Mesenteric fat pad (tissue), 1 donor: ENCODE results near the gene NKAIN2. TPM values are rescaled to one million over a fixed set of nuclear protein-coding genes. Genes with fewer than 3 reads are reported as not detected.
"Not testable (repeated sequence)": the region's sequence is repeated elsewhere in the genome, so short reads cannot be mapped to it uniquely, and the experiment has no call there.

ENCODE experiments used
- DNase-seq: peaks from one replicate; pipeline ENCODE4 v3.0.0-alpha.2; 2020; ENCODE audit warnings: low spot score
- total RNA-seq: library from RNA; stranded (reverse); fragmentation: NEBNext Ultra II Directional; extraction: Animal tissue kit (Norgen Biotek cat#: 25700); gene quantifications from one replicate; pipeline ENCODE4 v1.2.1, GENCODE V29; 2021
- donor health status: DM: yes; HTN: yes; CAD: no.

Gene NKAIN2
- total RNA-seq, 1 donor from 2014 or later, result 0.42 TPM

DNA sequence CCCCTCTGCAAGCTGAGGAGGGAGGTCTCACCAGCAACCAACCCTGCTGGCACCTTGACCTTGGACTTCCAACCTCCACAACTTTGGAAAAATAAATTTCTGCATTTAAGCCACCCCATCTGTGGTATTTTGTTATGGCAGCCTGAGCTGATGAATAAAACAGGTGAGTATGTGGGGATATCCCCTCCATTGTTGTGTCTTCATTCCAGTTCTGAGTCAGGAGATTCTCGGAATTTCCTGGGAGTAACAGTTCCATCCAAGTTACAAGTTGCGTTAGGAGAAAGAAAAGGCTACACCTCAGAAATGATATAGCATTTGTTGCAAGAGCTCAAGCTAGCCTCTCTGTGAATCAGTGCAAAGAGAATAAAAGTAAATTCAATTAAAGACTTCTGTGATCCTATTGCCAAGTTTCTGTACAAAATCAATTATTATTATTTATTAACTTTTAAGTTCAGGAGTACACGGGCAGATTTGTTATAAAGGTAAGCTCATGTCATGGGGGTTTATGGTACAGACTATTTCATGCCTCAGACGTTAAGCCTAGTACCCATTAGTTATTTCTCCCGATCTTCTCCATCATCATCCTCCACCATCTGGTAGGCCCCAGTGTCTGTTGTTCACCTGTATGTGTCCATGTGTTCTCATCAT lies 153.0 kb downstream of the NKAIN2 start:
- DNase-seq, result no peak

DNA sequence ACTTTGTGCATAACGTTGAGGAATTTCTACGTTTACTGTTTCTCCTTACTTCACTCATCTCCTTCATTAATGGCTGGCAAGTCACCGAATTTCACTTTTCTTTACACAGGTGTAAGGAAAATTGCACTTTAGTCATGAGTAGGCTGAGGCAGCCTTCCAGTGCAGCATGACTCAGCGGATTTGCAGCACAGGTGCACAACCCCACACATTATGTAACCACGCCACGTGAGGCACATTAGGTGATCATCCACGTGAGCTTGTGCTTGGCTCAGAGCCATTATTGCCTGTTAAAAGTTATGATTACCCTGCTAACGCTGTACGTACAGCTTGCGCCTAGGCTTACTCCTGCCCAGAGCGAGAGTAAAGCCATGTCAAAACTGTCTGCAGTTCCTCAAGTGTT lies 158.8 kb downstream of the NKAIN2 start:
- no peak for DNase-seq

DNA sequence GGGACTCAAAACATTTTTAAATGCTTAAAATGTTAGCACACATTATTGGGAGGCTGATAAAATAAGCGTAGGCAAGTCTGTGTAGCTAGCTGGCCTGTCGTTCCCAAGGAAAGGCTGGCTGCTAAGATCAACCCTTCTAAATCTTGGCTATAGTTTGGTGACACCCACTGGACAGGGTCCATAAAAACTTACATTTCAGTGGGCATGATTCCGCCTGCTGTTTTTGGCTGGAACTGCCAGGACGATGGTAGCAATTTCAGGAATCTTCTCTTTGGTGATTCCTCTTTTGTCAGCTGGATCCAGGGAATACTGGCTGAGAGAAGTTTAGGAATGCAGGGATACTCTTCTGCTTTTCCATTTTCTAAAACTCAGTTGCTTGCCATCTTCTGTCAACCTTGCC lies 162.2 kb downstream of the NKAIN2 start:
- DNase-seq, result no peak

DNA sequence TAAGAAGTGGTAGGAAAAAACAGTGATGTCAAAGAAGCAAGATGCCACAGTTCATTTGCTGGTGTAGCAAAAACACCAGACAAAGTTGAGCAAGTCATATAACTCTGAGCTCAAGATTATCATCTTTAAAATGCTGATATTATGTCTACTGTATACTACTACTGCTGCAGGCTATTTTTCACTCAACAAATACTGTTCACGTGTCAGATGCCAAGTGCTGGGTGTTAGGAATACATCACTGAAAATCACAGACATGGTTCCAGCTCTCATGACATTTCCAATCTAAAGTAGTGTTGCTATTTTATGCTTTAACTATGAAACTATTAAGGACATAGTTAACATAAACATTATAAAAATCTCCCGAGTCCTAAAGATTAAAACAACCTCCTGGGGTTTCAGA lies 163.0 kb downstream of the NKAIN2 start:
- DNase-seq, result no peak

DNA sequence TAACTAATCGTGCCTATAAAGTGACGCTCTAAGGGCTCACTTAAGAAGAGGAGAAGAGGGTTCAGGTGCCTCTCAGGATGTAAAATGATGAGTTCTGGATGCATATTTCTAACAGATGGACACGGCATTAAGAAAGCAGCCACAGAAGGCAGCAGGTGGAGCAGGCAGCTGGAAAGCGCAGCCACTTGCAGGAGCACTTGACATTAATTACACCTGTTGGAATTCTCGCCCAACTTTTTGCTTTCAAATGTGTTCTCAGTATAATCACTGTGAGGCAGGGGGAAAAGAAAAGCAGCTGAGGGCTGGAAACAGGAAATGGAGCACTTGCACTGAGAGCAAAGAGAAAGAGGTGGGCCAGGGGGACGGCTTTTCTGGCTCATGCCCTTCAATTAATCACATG lies 164.2 kb downstream of the NKAIN2 start:
- DNase-seq, result no peak

DNA sequence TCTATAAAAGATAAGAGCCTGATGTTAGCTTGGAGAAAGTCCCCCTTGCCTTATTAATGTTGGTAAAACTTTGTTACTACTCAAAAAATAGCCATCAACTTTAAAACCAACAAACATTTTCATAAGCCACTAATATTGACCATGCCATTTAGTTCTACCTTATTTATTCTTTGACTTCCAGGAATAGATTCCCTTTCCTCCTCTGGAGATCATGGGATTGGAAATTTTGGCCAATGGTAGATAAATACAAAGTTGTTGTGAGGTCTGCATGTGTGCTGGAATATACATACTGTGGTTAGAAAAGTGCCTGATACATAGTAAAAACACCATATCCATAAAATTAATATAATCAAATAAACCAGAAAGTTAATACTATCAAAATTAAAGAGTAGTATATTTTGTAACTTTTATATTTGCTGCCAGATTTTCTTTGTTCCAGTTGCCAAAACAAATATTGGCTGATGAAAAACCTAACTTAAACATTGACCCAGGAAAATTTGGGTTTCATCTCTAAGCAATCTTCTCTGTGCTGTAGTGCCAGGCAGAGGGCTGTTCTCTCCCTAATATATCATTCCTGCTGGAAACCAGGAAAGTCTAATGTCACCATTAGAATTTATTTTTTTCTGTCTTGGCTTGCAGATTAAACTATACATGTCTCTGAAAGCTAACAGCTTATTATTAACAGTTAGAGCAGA lies 169.1 kb downstream of the NKAIN2 start:
- DNase-seq, result no peak

DNA sequence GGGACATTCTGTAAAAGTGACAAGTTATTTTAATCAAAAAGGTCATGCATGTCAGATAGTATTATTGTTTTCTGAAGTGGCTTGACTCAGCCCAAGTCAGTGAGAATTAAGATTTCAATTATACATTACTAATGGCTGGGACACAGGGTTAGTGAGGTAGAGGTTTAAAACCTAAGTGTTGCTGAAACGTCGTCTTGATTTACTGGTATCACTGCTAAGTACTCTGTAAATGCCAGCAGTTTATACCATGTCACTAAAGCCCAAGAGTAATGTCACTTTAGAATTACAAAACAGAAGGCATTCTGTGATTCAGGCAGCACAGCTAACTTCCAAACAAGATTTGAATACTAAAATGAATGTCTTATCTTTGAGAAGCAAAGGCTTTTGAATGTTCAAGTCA lies 176.6 kb downstream of the NKAIN2 start:
- DNase-seq, result no peak

DNA sequence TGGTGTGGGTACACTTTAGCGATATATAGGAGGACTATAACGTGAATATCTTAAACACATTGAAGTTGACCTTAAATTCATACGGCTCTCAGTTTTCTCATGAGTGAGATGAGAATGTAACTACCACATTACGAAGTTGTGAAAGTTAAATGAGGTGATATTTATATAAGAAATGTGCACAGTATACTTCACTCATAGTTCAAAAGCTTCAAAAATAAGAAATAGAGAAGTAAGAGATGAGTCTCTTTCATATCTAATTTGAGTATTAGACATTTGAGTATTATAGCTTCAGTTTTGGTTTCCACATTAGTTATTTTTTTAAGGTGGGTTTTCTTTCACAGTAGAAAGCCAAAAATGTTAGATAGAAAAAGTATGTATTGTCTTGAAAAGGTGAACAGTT lies 183.3 kb downstream of the NKAIN2 start:
- DNase-seq, result no peak

DNA sequence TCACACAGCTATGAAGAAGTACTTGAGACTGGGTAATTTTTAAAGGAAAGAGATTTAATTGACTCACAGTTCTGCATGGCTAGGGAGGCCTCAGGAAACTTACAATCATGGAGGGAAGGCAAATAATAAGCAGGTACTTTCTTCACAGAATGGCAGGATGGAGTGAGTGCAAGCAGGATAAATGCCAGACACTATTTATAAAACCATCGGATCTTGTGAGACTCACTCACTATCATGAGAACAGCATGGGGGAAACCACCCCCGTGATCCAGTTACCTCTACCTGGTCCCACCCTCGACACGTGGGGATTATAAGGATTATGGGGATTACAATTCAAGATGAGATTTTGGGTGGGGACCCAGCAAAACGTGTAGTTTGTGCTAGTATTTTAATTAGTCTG lies 186.3 kb downstream of the NKAIN2 start:
- not testable (repeated sequence) for DNase-seq

DNA sequence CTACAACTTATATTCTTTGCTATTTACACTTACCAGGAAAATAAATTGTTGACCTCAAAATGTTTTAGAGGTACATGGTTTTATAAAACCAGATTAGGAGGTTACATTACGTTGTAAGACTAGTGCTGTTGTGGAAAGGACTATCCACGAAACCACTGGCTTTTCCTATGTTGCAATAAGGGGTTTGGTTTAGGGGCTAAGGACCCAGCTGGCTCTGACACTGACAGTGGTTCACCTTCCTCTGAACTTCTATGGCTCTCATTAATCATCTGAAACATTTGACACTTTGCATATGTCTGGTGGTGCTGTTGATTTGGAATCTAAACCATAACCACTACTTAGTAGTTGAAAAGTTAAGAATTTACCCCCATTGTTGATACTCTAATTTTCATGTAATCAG lies 186.7 kb downstream of the NKAIN2 start:
- no peak for DNase-seq

DNA sequence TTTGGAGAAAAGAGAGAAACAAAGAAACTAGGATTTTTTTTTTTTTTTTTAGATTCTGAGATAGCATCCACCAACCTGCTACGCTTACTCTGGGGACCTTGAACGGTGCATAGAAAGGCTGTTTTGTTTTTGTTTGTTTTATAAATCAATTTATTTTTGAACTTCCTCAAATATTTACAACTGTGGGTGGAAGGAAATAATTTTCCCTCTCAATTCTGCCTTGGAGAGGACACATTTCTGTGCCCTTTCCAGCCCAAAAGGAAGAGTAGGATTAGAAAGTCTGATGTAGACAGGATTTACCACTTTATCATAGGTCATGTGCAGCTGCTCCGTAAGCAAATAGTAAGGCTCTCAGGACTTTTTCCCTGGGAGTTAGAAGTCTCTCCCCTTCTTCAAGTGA lies 190.5 kb downstream of the NKAIN2 start:
- no peak for DNase-seq

DNA sequence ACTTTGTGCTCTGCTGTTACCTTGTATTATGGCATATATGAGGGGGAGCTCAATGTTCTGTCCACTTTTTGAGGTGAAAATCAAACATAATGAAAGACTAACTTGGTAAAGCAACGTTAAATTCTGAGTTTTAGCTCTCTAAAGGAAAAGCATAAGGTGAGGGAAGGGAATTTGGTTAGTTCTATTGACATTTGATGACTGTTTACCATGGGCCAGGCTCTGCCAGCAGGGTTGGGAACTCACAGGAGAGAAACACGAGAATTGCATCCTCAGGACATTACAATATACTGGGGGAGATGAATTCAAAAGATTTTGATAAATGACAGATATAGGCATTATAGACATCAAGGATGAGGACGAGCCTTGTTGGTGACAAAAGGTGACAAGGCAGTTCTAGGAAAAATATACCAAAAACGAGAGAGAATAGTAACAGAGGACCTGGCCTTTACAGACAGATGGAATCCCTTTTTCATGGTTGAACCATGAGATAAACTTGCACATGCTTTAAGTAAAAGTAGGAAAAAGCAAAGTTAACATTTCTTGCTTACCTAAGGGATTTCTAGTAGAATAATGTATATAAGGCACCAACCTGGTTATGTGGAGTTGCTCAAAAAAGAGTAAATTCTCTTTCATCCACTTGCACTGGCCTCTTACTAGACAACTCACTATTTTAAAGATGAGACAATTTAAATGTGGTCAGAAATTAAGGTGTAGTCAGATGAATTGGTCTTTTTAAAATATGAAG lies 191.4 kb downstream of the NKAIN2 start:
- DNase-seq, result no peak

DNA sequence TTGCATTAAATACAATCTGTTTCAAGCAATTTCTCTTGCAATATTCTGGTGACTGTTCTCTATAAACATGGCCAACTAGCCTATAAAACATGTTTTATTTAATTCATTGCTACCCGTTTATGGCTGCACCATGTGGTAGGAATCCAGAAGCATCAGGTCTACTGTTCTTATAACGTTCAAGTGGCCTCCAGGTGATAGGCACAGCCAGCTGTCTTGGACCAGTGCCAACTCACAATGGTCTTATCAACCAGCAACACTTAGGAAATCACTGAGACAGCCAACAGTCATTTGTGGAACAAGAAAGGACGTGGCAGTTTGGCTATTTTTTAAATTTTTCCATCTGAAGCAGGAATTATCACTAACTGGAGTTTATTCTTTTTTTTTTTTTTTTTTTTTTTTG lies 193.6 kb downstream of the NKAIN2 start:
- no peak for DNase-seq

DNA sequence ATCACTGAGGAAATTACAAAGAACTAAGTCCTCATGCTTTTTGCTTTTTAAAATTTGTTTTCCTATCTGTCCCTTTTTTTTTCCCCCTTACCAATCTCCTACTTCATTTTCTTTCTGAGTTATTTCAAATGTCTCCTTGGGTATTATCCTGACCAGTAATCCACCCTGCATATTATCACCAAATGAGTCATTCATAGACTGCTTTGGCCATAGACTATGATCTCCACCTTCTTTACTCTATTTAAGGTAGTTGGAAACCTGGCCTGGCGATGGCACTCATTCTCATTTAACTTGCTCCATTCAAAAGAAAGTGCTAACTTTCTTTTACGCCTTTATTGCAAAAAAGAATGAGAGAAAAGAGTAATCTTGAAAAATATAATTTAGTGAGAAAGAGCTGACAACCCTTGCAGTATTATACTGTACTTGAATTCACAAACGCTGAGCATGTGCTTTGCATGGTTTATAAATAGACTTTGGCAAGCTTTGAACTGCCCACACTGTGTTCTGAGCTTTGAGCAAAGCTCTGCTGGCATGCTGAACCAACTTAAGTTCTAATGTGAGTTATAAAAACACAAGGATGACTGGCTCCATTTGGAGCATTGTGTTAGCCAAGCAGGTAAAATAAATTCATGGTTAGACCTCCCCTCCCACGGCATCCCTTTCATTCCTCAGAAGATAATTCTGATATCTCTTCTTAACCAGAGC lies 198.9 kb downstream of the NKAIN2 start:
- DNase-seq, result no peak

DNA sequence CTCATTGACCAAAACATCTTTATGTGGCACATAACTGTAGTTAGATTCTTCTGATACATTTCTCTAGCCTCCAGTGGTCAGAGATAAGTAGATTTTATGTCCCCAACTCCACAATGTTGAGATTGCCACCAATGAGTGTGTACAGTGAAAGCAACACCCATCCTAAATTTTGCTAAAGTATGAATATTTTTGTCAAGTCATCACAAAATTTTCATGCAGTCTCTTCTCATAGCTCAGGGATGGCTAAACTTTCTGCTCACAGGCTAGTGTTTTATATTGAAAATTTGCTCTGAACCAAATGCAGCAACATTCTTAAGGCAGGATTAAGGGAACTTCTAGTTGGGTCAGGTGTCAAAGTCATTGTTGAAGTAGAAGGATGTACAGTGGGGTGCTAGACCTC lies 203.6 kb downstream of the NKAIN2 start:
- DNase-seq, result no peak

DNA sequence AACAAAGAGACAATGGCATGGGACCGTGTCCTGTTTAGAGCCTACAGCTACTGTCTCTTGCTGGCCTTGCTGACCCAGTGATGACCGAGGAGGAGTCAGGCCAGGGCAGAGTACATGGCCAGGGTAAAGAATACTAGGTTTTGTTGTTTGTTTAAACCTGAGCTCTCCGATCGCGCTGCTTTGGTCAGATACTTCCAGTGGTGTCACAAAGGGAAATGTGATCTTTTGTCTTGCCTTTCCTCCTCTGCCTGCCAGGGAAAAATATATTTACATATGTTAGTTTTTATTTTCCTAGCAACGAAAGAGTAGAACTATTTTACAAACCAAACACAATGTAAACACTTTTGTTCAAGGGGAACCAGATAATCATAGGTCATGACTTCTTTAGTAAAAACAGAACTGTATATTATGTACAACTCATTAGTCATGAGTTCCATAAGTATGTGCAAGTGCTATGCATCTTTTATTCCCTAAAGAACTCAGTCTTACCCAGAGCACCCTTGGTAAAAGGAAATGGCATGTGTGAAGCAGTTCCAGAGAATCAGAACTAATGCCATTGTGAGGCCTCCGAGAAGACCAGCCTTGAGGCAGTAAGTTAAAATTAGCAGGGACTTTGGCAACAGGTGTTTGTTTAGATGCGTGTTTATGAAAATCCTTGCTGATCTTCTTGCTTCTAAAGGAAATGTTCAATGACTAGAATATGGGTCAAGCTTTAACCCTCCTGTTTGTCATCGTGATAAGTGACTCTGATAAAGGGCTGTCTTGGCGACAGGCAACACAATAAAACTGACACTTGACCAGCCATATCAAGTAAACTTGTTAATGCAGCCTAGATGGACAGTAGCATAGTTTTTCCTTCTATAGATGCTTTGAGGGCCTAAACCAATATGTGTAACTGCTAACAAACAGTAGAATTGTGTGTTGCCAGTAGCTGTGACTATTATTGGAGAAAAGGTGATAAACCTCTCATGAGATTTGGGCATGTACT lies 204.6 kb downstream of the NKAIN2 start:
- DNase-seq, result no peak

DNA sequence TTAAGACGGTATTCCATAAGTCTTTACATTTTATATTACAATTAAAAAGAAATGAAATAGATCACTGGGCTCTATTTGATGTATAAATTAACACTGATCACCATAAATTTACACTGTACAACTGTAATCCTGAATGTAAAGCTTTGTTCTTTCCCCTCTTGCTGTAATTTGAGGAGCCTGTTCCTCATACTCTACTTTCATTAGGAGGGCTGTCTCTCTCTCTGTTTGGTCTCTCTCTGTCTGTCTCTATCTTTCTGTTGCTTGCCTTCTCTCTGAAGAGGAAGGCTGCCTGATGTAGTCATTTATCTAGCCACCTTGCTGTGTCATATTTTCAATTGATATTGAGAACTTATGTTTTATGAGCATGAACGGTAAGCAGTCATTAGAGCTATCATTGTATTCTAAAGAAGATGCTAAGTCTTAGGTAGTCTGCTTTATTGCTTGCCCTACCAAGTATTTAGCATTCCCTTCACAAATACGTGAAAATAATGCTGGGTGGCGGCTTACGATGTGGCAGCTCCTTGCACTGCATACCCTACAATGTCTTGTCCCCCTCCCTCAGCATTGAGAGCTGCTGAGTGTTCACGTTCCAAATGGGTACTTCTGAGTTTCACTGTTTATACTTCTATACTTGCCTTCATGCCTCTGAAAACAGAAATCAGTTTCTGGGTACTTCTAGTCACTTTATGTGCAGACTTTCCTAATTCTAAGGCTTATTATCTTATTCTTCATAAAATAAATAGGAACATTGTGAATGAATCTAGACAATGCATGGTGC lies 205.5 kb downstream of the NKAIN2 start:
- no peak for DNase-seq

DNA sequence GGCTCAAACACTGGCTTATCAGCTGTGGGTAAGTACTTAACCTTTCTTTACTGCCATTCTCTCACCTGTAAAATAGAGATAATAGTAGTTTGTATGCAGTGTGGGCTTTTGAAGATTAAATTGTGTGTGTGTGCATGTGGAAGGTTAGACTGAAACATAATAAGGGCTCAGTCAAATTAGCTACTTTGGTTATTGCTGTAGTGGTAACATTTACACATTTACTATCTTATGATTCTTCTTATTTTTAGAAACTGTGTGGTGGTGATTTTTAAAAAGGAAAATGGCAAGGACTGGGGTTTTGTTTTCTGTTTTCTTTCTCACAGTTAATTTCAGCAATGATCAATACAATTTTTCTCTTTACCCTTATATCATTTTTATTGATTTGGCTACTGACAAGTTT lies 206.9 kb downstream of the NKAIN2 start:
- no peak for DNase-seq

DNA sequence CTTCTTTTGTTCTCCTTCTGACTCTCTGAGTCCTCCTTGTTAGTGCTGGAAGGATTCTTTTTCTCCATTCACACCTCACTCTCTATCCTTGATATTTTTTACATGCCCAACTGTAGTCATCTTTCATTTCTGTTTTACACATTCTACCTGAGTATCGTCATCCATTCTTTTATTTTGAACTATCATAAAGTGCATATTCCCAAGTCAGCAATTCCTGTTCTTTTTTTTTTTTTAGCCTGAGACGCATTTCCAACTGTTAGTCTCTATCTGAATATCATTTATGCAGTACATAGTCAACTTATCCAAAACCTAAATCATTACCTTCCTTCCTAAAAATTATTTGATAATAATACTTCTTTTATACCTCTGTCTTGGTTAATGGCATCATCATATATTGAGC lies 207.5 kb downstream of the NKAIN2 start:
- no peak for DNase-seq

DNA sequence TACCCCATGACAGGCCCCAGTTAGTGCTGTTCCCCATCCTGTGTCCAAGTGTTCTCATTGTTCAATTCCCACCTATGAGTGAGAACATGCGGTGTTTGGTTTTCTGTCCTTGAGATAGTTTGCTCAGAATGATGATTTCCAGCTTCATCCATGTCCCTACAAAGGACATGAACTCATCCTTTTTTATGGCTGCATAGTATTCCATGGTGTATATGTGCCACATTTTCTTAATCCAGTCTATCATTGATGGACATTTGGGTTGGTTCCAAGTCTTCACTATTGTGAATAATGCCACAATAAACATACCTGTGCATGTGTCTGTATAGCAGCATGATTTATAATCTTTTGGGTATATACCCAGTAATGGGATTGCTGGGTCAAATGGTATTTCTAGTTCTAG lies 218.4 kb downstream of the NKAIN2 start:
- DNase-seq, result not testable (repeated sequence)
